HG02588 (cell line): ENCODE measurements around the gene TCF7L2.

Source experiments
- ATAC-seq: cut with Tn5 transposase; IDR thresholded peaks from one replicate; pipeline ENCODE4 v1.9.1; 2021; ENCODE audit warnings: mild to moderate bottlenecking, moderate library complexity; ENCODE audit not compliant: unreplicated experiment

TCF7L2 gene

DNA sequence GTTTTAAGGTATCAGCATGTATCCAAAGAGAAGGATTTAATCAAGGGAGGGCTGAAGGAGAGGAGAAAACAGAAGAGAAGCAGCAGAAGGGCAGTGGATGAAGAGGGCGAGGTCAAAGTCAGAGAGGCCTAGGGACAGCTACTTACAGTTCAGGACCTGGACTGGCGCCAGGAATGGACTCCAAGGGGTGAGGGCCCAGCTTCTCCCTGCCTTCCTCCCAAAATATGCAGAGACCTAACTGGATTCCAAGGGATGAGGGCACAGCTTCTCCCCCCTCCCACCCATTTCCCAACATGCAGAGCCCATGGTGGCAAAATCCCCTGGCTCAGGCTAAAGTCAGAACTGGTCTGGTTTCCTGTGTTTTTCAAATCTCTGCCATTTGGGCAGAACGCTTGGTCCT is 3.4 kb upstream of the TCF7L2 start:
- ATAC-seq = no peak

- ATAC-seq = no peak
These were observed 1.9 kb upstream of the TCF7L2 start for GRCh38 chr10:112948196-112948595.

DNA sequence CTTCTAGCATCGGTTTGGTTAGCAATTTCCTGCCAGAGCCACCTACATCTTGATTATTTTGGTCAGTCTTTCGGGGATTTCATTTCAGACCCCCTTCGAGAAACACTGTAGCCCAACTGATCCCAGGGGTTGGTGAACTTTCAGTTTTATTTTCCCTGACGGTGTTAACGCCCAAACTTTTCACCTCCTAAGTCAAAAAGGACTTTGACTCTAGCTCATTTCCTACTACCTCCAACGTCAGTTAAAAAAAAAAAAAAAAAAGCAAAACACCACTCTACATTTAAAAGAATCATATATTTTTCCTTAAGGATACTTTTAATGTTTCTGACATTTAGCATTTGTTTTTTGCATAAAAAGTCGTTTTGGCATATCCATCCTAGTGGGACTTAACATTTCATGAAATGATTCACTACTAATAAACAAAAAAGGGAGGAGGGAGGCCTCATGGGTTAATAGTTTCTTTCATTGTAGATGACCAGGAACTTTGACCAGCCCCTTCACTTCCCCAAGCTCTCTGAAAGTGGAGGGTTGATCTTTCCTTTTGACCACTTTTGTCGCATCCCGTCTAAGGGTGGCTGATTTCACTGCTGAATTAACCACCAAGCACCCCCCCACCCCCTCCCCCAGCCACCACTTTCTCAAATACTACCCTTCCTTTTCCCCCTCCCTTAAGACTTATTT is 764 bp upstream of the TCF7L2 start:
- ATAC-seq = no peak

GRCh38 chr10:112950714-112951358 is 789 bp downstream of the TCF7L2 start:
- no peak for ATAC-seq

DNA sequence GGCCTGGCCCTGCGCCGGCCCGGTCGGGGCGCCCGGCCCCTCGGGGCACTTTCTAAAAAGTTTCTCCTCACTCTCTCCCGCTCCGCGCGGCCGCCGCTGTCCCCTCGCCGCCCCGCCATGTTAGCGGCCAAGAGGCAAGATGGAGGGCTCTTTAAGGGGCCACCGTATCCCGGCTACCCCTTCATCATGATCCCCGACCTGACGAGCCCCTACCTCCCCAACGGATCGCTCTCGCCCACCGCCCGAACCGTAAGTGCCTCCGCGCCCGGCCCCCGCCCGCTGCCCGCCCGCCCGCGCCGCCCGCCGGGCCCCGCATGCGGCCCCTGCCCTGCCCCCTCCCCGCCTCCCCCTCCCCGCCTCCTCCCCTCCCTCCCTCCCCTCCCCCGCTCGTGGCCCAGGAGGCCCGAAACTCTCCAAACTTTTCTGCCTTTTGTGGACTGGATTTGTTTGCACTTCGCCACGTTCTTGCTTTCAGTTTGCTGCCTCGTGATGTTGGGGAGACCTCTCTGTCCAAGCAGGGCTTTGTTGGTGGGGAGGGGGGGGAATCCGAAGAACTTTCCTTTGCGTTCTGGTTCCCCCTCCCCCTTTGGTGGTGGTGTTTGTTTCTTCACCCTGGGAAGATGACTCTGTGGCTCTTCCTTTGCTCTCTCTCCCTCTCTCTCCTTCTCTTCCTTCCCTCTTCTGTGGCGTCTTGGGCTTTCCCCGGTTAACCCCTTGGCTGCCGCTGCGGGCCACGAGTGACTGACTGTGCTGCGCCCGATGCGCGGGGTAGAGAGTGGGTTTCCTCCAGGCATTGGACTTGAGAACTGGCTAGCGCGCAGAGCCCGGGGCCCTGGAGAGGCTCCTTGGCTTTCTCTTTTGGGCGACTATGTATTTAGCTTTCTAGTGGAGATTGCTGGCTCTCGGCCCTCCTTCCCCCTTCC is 1.6 kb downstream of the TCF7L2 start:
- no peak for ATAC-seq

- no peak for ATAC-seq
These were observed 2.5 kb downstream of the TCF7L2 start for GRCh38 chr10:112952282-112953173.

DNA sequence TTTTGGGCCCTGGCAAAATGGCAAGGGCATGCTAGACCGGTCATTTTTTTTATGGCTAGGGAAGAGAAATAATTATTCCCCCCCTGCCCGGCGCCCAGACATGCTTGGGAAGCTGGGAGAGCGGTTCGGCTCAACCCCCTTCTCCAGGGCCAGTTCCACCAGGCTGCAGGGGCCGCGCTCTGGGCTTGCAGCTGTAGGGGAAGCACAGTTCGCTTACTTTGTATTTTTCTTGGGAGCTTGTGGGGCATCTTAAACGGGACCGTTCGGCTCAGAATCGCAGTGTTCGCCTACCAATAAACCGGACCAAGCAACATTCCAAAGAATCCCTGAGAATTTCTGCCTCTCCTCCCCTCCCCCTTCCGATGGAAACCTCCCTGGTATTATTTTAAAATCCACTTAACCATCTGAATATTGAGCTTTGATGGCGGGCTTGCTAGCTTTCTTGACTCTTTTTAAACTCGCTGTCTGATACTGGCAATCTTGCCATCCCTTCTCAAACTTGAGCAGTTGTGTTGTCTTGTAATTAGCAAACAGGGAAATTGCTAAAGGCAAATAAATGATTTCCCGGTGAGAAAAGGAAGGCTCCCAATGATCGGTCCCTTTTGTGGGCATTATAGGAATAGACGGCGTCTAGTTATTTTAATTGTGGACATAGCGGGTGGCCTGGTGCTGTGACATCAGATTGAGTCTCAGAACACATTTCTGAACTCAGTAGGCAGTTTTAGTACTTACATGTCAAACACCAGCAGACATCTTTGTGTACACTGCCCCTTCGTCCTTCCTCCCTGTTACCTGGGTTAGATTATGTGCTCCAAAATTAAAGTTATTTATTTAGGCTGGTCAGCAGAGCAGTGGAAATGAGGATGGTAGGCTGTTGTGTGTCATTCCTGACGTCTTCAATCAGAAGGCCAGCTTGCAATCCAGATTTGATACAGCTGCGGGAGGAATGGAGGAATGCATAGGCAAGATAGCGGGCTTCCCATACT is 3.4 kb downstream of the TCF7L2 start:
- no peak for ATAC-seq

GRCh38 chr10:112954974-112955581 is 5.0 kb downstream of the TCF7L2 start:
- no peak for ATAC-seq

GRCh38 chr10:112955582-112956421 is 5.8 kb downstream of the TCF7L2 start:
- no peak for ATAC-seq

DNA sequence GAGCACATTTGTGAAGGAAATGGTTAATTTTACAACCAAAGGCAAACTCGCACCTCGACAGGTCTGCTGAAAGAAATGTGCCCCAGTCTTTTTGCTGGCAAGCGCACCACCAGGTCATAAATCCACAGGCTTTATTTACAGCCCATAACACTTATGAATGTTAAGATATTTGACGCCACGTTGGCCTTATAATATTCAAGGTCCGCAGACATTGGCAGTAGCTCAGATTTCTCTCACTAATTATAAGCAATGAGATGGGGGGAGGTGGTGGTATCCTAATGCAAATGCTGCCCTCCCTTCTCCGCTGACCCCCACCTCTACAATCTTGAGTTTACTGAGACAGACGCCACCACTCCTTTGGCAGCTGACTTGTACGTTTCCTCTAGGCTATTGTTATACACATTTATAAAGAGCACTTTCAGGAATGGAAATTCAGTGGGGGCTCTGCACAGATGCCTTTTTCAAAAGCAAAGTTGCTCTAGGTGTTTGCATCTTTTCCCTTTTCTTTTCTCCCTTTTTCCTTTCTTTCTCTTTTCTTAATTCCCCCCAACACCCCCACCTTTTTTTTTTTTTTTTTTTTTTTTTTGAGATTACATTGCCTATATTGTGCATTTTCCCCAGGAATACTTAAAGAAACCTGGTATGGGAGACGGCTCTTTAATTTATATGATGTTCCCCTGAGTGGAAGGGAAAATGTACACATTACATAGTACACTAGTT is 6.7 kb downstream of the TCF7L2 start:
- no peak for ATAC-seq

GRCh38 chr10:112957640-112958092 is 7.6 kb downstream of the TCF7L2 start:
- no peak for ATAC-seq

GRCh38 chr10:112958275-112958995 is 8.4 kb downstream of the TCF7L2 start:
- no peak for ATAC-seq

GRCh38 chr10:112959207-112959838 is 9.3 kb downstream of the TCF7L2 start:
- no peak for ATAC-seq

DNA sequence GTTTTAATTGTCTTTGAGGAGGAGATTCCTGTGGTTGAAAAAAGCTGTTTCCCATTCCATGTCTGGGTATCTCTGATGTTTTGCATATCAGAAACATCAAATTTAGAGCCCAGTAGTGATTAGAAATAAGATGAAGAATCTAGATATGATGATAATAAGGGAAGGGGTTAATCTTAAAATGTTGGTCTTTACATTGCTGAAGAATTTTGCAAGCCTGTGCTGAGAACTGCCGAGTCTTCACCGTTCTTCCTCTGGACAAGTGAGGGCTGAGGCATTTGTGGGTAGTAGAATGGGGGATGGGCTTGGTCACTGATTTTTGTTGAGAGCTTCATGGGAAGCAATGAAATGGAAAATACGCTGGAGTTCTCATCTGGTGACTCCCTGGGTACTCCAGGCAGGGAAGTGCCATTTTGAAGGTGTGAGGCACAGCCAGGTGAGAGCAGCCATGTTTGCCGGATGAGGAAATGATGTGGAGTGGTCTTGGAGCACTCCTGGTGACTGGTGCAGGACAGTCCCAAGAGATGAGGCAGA is 10.2 kb downstream of the TCF7L2 start:
- ATAC-seq = no peak

- ATAC-seq = no peak
These were observed 11.6 kb downstream of the TCF7L2 start for GRCh38 chr10:112961609-112962008.

- ATAC-seq = no peak
These were observed 12.3 kb downstream of the TCF7L2 start for GRCh38 chr10:112962343-112962742.
